NCI-H1930 (cell line): ENCODE measurements around the gene IL3.

ENCODE experiments used
- DNase-seq, 2 experiments: peaks; one replicate each; lab custom pipeline; 2025; lab: John Stamatoyannopoulos, UW

IL3 gene

GRCh38 chr5:132072528-132072927, 12.1 kb downstream of the IL3 start:
- DNase-seq, result no peak

DNA sequence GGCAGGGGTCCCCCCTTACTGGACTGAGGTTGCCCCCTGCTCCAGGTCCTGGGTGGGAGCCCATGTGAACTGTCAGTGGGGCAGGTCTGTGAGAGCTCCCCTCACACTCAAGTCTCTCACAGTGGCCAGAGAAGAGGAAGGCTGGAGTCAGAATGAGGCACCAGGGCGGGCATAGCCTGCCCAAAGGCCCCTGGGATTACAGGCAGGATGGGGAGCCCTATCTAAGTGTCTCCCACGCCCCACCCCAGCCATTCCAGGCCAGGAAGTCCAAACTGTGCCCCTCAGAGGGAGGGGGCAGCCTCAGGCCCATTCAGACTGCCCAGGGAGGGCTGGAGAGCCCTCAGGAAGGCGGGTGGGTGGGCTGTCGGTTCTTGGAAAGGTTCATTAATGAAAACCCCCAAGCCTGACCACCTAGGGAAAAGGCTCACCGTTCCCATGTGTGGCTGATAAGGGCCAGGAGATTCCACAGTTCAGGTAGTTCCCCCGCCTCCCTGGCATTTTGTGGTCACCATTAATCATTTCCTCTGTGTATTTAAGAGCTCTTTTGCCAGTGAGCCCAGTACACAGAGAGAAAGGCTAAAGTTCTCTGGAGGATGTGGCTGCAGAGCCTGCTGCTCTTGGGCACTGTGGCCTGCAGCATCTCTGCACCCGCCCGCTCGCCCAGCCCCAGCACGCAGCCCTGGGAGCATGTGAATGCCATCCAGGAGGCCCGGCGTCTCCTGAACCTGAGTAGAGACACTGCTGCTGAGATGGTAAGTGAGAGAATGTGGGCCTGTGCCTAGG, 13.0 kb downstream of the IL3 start, which contains the start of gene CSF2:
TSS of gene CSF2 (plus strand) at position 559 of the 783 bp plus-strand sequence. CDS start at position 594, 35 bp downstream.
- DNase-seq, result no peak

- DNase-seq, result no peak
These were observed 13.8 kb downstream of the IL3 start for GRCh38 chr5:132074091-132074771.

GRCh38 chr5:132074772-132075718, 14.6 kb downstream of the IL3 start:
- no peak for DNase-seq

DNA sequence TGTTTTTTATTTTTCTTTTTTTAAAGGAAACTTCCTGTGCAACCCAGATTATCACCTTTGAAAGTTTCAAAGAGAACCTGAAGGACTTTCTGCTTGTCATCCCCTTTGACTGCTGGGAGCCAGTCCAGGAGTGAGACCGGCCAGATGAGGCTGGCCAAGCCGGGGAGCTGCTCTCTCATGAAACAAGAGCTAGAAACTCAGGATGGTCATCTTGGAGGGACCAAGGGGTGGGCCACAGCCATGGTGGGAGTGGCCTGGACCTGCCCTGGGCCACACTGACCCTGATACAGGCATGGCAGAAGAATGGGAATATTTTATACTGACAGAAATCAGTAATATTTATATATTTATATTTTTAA, 15.2 kb downstream of the IL3 start:
- DNase-seq, result no peak

DNA sequence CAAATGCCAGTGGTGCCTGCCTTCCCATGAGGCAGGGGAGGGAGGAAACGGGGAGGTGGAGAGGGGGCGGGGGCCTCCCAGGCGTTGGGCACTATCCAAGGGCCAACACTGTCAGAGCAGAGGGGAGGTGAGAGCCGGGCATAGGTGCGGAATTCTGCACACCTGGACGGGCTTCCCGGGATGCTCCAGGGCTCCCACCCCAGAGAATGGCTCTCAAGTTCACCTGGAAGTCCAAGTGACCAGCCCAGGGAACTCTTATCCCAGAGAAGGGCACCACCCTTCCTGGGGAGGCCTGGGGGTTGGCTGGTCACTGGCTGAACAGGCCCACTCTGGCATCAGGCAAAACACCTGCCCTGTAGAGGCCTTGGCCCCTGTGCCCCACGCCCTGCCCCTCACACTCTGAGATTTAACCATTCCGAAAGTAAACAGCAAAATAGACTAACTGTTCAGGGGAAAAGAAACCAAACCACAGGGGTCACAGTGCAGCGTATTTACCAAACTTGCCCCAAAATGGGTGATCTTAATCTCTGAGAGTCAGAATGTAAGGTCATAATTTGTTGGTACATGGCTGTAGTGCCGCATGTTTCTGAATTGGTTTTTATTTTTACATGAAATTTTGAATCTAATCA, 15.9 kb downstream of the IL3 start:
- DNase-seq, result no peak

DNA sequence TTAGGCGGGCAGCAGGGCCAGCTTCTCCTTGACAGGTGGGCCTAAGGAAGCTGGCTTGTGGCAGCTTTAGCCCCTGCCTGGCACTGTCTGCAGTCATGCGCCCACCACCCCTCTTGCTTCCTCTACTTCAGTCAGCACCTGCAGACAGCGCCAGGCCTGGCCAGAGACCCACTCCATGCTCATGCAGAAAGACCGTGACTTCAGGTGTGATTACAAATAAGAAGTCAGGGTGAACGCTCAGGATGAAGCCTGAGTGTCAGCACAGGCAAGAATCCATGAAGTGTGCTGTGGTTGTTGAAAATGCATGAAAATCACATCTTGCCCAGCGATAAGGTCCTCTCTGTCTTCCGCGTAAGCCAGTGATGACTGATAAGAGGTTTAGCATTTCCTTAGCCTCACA, 16.5 kb downstream of the IL3 start:
- DNase-seq, result no peak

GRCh38 chr5:132079081-132079480, 18.6 kb downstream of the IL3 start:
- no peak for DNase-seq

DNA sequence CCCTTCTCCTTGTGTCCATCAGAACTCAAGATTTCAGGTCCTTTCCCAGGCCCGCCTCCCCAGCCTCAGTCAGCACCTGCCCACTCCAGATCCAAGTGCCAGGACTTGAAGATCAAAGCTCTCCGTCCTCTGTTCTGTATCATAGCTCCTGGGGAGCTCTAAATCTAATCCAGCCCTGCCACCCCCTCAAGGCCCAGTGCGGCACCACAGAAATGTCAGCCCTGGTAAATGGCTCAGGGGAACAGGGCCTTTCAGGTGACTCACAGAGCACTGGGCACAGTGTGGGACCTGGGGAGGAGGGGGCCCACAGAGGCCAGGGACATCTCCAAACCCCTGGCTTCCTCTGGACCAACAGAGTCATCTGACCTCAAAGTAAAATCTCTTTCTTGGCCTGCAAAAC, 19.2 kb downstream of the IL3 start:
- DNase-seq, result no peak

DNA sequence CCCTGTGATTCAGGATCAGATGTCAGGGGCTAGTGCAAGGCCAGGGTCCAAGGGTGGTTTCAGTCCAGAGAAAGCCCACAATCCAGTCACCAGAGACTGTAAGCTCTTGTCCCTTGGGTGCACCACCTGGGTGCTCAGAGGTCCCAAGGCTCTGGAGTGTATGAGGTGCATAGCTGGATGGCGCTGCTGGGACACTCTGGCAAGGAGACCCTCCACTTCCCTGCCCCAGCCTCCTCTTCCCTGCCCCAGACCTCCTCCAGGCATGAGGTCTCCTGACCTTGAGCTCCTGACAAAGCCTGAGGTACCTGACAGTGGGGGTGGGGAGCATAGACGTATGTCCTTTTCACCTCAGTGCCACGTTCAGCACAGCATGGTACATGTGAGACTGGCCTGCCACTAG, 20.1 kb downstream of the IL3 start:
- DNase-seq, result no peak

GRCh38 chr5:132081458-132081857, 21.0 kb downstream of the IL3 start:
- DNase-seq, result no peak

- no peak for DNase-seq
These were observed 22.0 kb downstream of the IL3 start for GRCh38 chr5:132082329-132083023.

DNA sequence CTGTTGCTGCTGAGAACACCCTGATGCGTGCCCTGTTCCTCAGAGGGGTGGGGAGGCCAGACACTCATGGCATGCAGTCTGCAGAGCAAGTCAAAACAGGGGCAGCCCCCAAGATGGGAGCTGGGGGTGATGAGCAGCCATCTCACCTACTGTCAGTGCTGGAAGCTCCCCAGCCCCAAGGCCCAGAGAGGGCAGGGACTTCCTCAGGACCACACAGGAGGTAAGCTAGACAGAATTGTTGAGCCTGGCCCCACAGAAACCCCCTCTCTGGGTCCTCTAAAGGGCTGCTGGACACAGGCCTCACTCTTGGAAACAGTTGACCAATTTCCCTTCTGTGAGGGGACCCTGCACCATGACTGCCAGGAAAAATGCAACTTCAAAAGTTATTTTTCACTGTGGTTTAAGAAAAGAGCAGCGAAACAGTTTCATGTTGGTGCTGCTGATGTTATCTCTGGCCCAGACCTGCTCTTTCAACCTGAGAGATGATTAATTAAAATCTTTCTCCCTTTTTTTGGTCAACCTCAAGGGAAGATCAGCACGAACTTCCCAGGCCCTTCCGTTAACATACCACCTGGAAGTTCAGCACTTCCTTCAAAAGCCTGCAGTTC, 22.7 kb downstream of the IL3 start:
- no peak for DNase-seq

GRCh38 chr5:132085686-132086085, 25.2 kb downstream of the IL3 start:
- no peak for DNase-seq

GRCh38 chr5:132086277-132086794, 25.9 kb downstream of the IL3 start:
- no peak for DNase-seq

DNA sequence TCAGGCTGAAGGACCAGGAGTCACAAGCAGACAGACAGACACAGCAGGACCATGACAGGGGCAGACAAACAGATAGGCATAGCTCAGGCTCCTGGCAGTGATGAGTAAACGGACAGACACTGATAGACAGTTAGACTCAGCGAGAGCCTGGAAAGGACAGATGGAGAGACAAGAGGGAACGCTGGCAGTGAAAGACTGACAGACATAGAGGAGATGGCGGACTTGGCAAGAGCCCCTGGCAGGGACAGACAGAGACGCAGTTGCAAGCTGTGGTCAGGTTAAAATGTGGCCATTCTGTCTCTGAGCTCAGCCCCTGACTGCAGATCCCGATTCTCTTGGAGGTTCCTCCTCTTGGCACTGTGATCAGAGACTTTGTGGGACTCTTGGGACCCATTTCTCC, 26.7 kb downstream of the IL3 start:
- DNase-seq, result no peak

DNA sequence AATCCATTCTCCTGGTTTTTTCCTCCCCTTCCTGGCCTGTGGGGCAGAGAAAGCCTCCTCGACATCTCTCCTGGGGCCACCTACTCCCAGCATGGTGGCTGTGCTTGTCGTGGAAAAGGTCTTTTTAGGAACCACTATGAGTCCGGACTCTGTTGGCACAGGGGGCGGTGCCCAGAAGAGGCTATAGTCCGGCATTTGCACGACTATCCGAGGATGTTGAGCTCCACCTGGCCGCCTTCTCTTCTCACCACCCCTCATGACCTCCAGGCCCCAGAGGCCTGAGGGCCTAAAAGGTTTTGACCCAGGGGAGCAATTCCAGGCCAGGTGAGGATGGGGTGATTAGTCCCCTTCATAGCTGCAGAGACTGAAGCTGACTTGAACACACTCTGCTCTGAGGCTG, 27.2 kb downstream of the IL3 start:
- DNase-seq, result no peak

- DNase-seq, result no peak
These were observed 28.9 kb downstream of the IL3 start for GRCh38 chr5:132089363-132089762.

DNA sequence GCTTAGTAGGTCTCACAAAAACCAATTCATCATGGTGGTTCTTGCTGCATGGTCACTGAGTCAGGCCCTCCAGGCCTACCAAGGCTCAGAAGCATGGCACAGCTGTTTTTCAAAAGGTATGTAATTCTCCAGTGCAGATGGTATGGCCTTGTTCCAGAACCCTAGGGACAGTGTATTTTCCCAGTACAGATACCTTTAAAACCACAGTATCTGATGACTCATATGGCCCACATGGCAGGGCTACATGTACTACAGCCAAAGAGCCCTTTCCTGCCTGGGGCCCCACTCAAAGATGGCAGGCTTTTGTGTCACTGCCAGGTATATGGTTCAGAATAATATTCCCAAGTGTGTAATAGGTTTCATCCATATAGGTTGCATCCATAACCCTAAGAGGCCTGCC, 29.7 kb downstream of the IL3 start:
- DNase-seq, result no peak

DNA sequence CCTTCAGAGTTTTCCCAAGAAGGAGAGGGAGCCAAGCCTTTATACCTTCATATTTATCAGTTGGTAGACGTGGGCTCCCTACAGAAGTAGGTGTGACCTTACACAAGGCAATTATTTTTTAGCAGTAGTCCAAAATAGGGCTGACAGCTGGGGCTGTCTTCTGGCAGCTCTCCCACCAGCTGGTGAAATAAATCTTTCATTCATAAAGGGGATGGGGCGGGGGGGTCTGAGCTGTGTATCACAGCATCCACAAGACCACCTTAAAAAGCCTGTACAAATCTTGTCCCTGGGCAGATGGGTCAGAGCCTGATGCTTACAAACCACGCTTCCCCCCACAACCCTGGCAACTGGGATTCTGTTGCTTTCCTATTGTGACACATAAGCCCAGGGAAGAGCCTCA, 32.8 kb downstream of the IL3 start:
- no peak for DNase-seq
